AG10803 (cell line): ENCODE measurements around the gene TMEM106C.
A peak's percentile ranks its signal among the peaks of the same experiment; 100 is the strongest.
"Not testable (repeated sequence)": the region's sequence is repeated elsewhere in the genome, so short reads cannot be mapped to it uniquely, and the experiment has no call there.

ENCODE experiments used
- DNase-seq: peaks from one replicate; pipeline ENCODE4 v3.0.0; 2010; ENCODE audit warnings: low read depth
- H3K4me3 ChIP-seq: 2 replicates; pipeline ENCODE4 v1.5.1; 2011; ENCODE audit warnings: mild to moderate bottlenecking, low read length, control low read depth
- CTCF ChIP-seq: conservative IDR thresholded peaks from 2 replicates; pipeline ENCODE4 v1.5.1; 2011; ENCODE audit warnings: mild to moderate bottlenecking, low read length, control low read depth, inconsistent platforms

Gene TMEM106C

GRCh38 chr12:47949441-47950341, 13.7 kb upstream of the TMEM106C start:
- H3K4me3 ChIP-seq = no peak overlapping the region
- DNase-seq = peak; percentile 87
- peak; percentile 86 for TF ChIP-seq CTCF

GRCh38 chr12:47950856-47951468, 12.4 kb upstream of the TMEM106C start:
- DNase-seq = no peak
- no peak overlapping the region for H3K4me3 ChIP-seq
- no peak for TF ChIP-seq CTCF

GRCh38 chr12:47954058-47954457, 9.3 kb upstream of the TMEM106C start:
- no peak for TF ChIP-seq CTCF

GRCh38 chr12:47954467-47955045, 8.8 kb upstream of the TMEM106C start:
- TF ChIP-seq CTCF = no peak
- H3K4me3 ChIP-seq = no peak overlapping the region
- DNase-seq = no peak

More at GRCh38 chr12:47954058-47954457, 9.3 kb upstream of the TMEM106C start:
- DNase-seq = no peak
- no peak overlapping the region for H3K4me3 ChIP-seq

GRCh38 chr12:47955059-47955458, 8.3 kb upstream of the TMEM106C start:
- no peak for DNase-seq
- TF ChIP-seq CTCF = no peak
- no peak overlapping the region for H3K4me3 ChIP-seq

- DNase-seq, H3K4me3 ChIP-seq: not testable (repeated sequence)
Measured at GRCh38 chr12:47957671-47958070, 5.7 kb upstream of the TMEM106C start.

- no peak overlapping the region for H3K4me3 ChIP-seq
- no peak for TF ChIP-seq CTCF
- no peak for DNase-seq
Measured at GRCh38 chr12:47962198-47962597, 1.2 kb upstream of the TMEM106C start.
